NCI-H2107 treated with DMSO at 0.1 percent for 48 hours (cell line): ENCODE measurements around the gene GRM5.
"Not testable (repeated sequence)": the region's sequence is repeated elsewhere in the genome, so short reads cannot be mapped to it uniquely, and the experiment has no call there.

Experiments
- DNase-seq: peaks from one replicate; lab custom pipeline; 2025; ENCODE audit not compliant: unreplicated experiment; lab: John Stamatoyannopoulos, UW

GRM5 gene

DNA sequence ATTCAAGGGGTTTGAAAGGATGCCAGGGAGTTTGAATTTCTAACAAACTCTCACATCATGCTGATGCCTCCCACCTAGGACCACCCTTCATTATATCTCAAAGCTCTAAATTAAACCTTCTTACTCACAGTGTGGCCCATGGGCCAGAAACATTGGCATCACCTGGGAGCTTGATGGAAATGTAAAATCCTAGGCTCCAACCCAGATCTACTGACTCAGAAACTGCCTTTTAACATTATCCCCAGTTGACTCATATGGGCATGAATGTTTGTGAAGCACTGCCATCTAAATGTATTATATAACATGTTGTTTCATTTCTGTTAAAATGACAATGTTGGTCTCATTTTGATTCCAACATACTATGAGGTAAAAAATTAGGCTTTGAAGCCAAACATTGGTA, 90.3 kb downstream of the GRM5 start:
- not testable (repeated sequence) for DNase-seq

GRCh38 chr11:88972210-88972609, 93.6 kb downstream of the GRM5 start:
- DNase-seq, result no peak

- DNase-seq, result not testable (repeated sequence)
Observed at GRCh38 chr11:88961621-88962020, 104.2 kb downstream of the GRM5 start.

GRCh38 chr11:88959857-88960256, 105.9 kb downstream of the GRM5 start:
- DNase-seq, result not testable (repeated sequence)

DNA sequence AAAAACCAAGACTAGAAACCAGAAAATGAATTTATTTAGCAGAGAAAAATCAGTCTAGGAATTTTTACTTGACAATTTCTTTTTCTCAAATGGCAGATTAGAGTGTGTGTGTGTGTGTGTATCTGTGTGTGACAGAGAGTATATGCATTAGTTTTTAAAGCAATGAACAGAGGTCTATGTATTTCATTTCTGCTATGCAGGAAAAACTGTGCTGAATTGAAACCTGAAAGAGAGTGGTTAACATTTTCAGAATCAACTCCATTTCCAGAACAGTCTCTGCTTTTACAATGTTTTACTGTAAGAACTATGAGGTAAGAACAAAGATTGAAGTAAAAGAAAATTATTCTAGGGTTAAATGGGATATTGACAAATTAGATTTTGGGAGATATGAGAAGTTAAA, 114.8 kb downstream of the GRM5 start:
- no peak for DNase-seq

DNA sequence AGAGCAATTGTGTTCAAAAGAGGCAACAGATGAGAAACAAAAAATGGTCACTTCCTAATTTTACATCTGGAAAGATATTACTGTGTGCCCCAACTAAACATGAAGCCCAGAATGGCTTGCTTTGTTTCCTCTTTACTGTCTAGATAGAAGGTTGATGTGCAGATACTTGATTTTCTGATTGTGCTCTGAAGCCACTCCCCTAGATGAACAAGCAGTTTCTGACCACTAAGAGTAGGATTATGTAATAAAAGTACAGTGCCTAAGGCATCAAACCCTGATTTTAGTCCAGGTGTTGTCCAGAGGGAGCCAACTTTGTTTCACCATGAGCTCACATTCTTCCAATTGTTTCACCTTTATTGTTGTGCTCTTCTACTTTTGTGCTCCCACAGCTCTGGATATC, 116.9 kb downstream of the GRM5 start:
- DNase-seq, result not testable (repeated sequence)

DNA sequence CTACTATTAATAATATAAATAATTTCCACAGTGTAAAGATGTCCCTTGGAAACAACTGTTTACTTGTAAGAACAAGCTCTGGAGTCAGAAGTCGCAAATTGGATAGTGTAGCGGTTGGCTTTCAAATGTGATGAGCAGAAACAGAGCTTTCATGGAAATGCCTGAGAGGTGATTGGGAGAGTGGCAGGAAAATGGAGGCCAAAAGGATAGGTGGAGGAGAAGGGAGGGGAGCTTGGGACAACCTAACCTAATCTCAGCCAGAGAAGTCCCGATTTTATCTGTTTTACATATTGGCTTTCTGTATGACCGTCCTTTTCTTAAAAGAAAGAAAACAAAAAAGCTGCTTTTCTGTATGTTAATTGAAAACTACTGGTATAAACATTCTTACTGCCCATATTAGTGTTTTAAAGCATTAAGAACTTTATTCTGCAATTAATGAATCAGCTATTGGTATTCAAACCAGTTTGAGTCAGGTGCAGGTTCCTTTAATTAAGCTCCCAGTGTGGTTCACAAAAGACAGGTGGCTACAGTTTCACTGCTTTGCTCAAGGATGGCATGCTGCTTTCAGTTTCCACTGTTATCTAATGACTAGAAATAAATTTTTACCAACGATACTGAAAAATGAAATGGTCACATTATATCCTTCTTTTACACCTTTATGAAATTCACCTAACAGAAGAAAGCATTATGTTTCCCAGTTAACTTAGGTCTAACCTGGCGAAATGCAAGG, 117.8 kb downstream of the GRM5 start:
- DNase-seq, result not testable (repeated sequence)

DNA sequence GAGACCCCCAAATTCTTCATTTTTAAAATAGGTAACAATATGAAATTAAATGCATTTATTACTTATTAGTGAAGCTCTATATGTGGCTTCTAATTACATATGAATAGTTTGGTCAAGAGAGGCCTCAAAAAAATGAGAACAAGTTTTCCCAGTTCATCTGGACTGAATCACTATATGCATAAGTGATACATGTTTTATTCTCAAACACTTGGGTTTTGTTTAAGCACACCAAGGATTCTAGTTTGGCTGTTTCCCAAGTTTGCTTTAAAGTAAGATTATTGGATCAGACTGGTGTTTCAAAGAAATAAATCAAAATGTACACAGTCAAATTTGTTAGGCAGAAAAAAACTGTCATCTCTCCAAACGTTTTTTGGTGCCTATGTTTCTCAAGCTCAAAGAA, 136.1 kb downstream of the GRM5 start:
- DNase-seq, result not testable (repeated sequence)

DNA sequence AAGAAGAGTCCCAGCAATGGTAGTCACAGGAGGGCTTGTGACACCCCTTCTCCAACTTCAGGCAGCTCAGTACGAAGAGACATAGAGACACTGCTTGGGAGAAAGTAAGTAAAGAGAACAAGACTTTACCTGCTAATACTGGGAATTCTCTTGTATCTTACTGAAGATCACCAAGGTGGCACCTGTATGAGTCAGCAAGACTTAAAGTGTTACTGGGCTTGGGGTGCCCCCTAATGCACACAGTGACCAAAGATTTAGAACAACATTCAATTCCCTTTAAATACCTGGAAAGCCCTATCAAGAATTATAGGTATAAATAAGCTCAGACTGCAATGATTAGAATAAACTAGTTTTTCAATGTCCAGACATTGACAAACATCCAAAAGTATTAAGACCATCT, 148.7 kb downstream of the GRM5 start:
- not testable (repeated sequence) for DNase-seq

GRCh38 chr11:88909500-88909899, 156.3 kb downstream of the GRM5 start:
- no peak for DNase-seq

GRCh38 chr11:88901436-88901835, 164.3 kb downstream of the GRM5 start:
- DNase-seq, result not testable (repeated sequence)

GRCh38 chr11:88888855-88889254, 176.9 kb downstream of the GRM5 start:
- not testable (repeated sequence) for DNase-seq

- DNase-seq, result no peak
Observed at GRCh38 chr11:88886796-88887195, 179.0 kb downstream of the GRM5 start.

DNA sequence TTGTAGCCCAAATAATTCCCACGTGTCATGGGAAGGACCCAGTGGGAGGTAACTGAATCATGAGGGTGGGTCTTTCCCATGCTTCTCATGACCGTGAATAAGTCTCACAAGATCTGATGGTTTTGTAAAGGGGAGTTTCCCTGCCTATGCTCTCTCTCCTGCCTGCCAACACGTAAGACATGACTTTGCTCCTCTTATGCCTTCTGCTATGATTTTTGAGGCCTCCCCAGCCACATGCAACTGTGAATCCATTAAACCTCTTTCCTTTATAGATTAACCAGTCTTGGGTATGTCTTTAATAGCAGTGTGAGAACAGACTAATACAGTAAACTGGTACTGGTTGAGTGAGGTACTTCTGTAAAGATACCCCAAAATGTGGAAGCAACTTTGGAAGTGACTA, 183.0 kb downstream of the GRM5 start:
- not testable (repeated sequence) for DNase-seq

DNA sequence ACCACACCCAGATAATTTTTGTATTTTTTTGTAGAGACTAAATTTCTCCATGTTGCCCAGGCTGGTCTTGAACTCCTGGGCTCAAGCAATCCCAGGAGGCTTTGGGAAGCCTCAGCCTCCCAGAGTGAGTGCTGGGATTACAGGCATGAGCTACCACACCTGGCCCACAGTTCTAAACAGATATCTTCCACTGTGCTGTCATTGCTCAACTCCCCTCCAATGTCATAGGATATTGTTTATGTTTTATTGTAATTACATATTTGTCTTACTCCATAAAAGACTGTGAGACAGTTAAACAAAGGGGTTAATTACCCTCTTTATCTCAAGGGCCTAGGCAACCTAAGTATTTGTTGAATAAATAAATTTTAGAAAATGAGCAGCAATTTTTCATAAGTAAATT, 204.2 kb downstream of the GRM5 start:
- no peak for DNase-seq

- DNase-seq, result not testable (repeated sequence)
Observed at GRCh38 chr11:88860431-88860830, 205.4 kb downstream of the GRM5 start.

DNA sequence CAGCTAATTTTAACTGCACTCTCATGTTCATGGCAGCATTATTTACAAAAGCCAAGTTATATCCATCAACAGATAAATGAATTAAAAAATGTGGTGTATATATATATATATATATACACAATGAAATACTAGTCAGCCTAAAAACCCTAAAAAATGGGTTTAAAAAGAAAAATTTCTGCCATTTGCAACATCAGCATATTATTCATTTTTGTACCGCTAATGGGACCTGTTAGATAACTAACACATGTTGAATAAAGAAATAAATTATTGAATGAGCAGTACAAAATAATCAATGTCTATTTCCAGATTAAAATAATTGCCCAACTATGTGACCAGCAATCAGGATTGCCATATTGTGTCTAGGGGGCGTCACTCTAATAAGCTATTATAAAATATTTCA, 211.8 kb downstream of the GRM5 start:
- not testable (repeated sequence) for DNase-seq

GRCh38 chr11:88851547-88851946, 214.2 kb downstream of the GRM5 start:
- DNase-seq, result not testable (repeated sequence)

GRCh38 chr11:88849773-88850172, 216.0 kb downstream of the GRM5 start:
- DNase-seq, result not testable (repeated sequence)

DNA sequence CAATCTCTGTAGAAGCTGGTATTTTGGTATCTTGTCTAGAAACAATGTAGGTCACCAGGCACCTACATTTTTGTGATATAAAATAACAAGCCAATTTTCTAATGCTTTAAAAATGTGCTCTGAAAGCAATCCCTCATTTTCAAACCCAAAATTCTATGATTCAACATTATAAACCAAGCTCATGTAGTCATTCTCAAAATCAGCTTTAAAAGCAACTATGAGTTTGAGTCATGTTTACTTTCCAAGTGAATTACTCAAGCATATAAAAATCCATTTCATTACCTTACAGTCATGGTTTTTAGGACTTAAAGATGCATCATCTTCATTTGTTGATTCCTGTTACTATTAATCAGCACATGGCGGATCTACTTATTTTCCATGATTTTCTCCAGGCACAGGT, 216.4 kb downstream of the GRM5 start:
- DNase-seq, result no peak

- not testable (repeated sequence) for DNase-seq
Observed at GRCh38 chr11:88846266-88846665, 219.5 kb downstream of the GRM5 start.

GRCh38 chr11:88844941-88845340, 220.8 kb downstream of the GRM5 start:
- not testable (repeated sequence) for DNase-seq
